Subcutaneous adipose tissue (tissue), 4 donors: ENCODE results near the gene TMEM100. TPM values are rescaled to one million over a fixed set of nuclear protein-coding genes. Genes with fewer than 3 reads are reported as not detected.

Experiments used
- total RNA-seq, 4 donors: library from RNA; depleted of rRNA; stranded (reverse); fragments of >200 nt; gene quantifications; one replicate each; pipeline ENCODE4 v1.1.0, GENCODE V29; 2016
- TF ChIP-seq, protein P1 (sequence below): fragments of 450-650 bp; IDR thresholded peaks from one replicate; pipeline ENCODE4 v1.5.1; 2016; ENCODE audit warnings: low read depth, mild to moderate bottlenecking, control low read depth, antibody characterized with exemption, moderate library complexity

TMEM100 gene
- total RNA-seq, 4 donors from 2014 or later: 17.4 to 67.6 (median 43.2) TPM

GRCh38 chr17:55683550-55684315 lies 38.9 kb downstream of the TMEM100 start:
- TF ChIP-seq, protein P1, sequence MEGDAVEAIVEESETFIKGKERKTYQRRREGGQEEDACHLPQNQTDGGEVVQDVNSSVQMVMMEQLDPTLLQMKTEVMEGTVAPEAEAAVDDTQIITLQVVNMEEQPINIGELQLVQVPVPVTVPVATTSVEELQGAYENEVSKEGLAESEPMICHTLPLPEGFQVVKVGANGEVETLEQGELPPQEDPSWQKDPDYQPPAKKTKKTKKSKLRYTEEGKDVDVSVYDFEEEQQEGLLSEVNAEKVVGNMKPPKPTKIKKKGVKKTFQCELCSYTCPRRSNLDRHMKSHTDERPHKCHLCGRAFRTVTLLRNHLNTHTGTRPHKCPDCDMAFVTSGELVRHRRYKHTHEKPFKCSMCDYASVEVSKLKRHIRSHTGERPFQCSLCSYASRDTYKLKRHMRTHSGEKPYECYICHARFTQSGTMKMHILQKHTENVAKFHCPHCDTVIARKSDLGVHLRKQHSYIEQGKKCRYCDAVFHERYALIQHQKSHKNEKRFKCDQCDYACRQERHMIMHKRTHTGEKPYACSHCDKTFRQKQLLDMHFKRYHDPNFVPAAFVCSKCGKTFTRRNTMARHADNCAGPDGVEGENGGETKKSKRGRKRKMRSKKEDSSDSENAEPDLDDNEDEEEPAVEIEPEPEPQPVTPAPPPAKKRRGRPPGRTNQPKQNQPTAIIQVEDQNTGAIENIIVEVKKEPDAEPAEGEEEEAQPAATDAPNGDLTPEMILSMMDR: no peak

GRCh38 chr17:55681342-55681700 lies 41.3 kb downstream of the TMEM100 start:
- TF ChIP-seq, protein P1: no peak

DNA sequence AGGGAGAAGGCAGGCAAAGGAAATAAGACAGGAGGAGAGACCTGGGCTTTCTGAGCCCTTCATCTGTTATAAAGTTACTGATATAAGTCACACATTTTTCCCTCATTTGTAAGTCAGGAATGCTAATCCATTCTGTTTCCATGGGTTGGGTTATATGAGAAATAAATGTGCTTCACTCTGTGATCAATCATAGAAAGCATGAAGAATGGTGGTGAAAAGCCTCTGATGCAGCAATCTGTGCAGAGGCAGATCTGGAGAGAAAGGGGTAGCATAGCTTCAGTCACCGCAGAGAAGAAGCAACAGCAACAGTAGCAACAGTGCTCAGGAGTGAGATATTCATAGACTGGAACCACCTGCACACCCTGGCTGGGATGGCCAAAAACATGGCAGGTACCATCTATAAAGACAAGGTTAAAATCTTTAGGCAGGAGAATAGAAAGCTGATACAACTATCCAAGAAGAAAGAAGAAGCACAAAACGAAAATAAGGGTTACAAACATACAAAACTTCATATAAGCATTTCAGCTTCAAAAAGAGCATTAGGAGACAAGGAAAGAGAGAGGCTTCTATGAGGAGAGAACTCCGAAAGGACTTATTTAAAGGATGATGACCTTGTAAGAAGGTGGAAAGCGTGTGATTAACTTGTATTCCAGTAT lies 41.9 kb downstream of the TMEM100 start:
- TF ChIP-seq, protein P1: no peak

DNA sequence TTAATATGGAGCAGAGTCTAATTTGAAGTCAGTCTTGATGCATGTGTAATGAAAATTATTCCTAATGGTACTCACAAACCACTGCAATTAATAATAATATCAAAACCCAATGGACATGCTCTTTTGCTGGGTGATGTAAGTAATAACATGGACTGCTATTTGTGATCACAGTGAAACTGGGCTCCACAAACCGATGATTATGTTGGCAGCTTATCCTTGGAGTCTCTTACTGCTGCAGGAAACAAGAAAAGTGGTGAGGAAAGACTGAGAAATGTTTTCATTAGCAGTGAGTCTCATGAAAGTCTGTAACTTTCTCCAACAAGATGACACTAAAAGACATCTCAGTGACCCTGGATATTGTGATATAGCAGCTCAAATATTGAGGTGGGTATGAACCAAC lies 45.2 kb downstream of the TMEM100 start:
- TF ChIP-seq, protein P1: no peak

GRCh38 chr17:55676274-55676673 lies 46.4 kb downstream of the TMEM100 start:
- TF ChIP-seq, protein P1: no peak

DNA sequence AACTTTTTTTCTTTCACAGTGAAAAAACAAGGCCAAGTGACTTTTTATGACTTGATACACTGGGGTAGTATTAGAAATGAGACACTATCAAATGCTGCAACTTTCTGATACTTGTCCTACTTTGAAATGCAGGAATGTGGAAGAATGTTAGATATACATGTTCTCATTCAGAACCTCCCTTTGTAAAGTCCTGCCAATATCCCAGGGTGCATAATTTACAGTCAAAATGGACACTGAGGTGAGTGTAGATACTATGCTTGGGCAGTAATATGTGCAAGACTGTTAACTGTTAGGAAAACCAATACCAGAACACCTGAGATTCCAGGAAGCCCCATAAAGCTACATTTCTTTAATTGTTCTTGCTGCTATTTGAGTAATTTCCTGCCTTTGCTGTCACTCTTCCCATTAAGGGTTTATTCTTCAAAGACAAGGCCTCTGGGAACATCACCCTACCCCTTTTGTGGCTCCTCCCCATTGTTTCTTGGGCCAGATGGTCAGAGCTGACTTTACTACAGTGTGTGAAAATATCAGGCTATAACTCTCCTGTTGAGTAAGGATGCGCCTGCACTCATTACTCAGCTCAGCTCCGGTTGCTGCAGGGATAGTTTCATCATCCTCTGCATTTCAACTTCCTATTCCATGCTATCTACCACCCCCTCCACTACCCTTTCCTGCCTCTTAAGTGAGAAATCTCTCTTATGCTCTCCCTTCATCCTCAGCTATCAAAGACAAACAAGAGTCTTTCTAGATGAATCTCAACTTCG lies 48.7 kb downstream of the TMEM100 start:
- TF ChIP-seq, protein P1: no peak
